Measurements from ENCODE around the gene OTUB1.

DNA sequence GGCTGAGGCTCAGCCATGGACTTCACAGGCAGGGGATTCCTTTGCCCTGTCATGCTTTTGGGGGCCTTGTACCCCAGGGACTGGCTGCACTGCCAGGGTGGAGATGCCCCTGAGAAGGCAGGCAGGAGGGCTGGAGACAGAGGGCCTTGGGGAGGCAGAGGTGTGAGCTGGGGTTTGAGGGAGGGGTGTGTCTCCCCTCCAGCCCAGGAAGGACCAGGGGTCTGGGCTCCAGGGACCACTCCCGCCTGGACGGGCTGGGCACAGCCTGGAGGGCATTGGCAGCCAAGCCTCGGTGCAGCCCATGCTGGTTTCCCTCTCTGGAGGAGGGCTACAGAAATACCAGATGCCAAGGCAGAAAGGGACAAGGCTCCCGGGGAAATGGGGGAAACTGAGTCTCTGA is 19.5 kb downstream of the OTUB1 start:
- TF ChIP-seq CTCF (IDR thresholded peaks at IDR 0.05; ENCODE audit: insufficient read depth, low read length, poor library complexity, severe bottlenecking) (no peak), EZH2phosphoT487 (conservative IDR thresholded peaks at IDR 0.05; ENCODE audit: low read length) (no peak)

All from SU-DHL-6 (cell line).